ENCODE measurements around the gene TPST1. TPM values are rescaled to one million over a fixed set of nuclear protein-coding genes. Genes with fewer than 3 reads are reported as not detected.

The TPST1 gene
- 37.7 and 41.0 TPM in 2 replicates for total RNA-seq

GRCh38 chr7:66204822-66205740 is at the start of gene TPST1:
Gene TPST1 (plus strand): TSS chr7:66205334. CDS start chr7:66240426, 35,092 bp downstream.

Other genes with a start within 250 kb of the TPST1 start
- 15.0 and 26.3 TPM in 2 replicates for gene GUSB, start 223.1 kb upstream of the TPST1 start, total RNA-seq
- 55.9 and 71.8 TPM in 2 replicates for gene ASL, start 129.5 kb upstream of the TPST1 start, total RNA-seq
- 25.2 and 33.8 TPM in 2 replicates for gene CRCP, start 90.5 kb upstream of the TPST1 start, total RNA-seq

Data from epithelial cell of umbilical artery (primary cell).